Umbilical cord (tissue), 2 donors: Measurements from ENCODE around the gene ARMCX4. TPM values are rescaled to one million over a fixed set of nuclear protein-coding genes. Genes with fewer than 3 reads are reported as not detected.
"Not testable (repeated sequence)": the region's sequence is repeated elsewhere in the genome, so short reads cannot be mapped to it uniquely, and the experiment has no call there.

Source experiments
- DNase-seq: peaks from one replicate; pipeline ENCODE4 v3.0.0-alpha.2; 2015; ENCODE audit warnings: low spot score
- total RNA-seq: library from RNA; depleted of rRNA; stranded (reverse); fragments of >200 nt; gene quantifications from one replicate; pipeline ENCODE4 v1.2.3, GENCODE V29; 2014; ENCODE audit warnings: low replicate concordance; ENCODE audit not compliant: insufficient read depth

Gene ARMCX4
- total RNA-seq = 11.6 TPM

GRCh38 chrX:101485212-101485949 is at the start of gene ARMCX4:
Gene ARMCX4 (plus strand): TSS chrX:101485456. CDS start chrX:101488590, 3,134 bp downstream.
- peak; percentile 46 for DNase-seq

- peak; percentile 5 for DNase-seq
These were observed 43.2 kb upstream of the ARMCX4 start for GRCh38 chrX:101442085-101442484.

GRCh38 chrX:101449279-101449678 is 36.0 kb upstream of the ARMCX4 start:
- DNase-seq = no peak

GRCh38 chrX:101450085-101450484 is 35.2 kb upstream of the ARMCX4 start:
- DNase-seq = no peak

GRCh38 chrX:101450961-101451360 is 34.3 kb upstream of the ARMCX4 start:
- DNase-seq = no peak

- no peak for DNase-seq
These were observed 33.2 kb upstream of the ARMCX4 start for GRCh38 chrX:101452056-101452455.

- DNase-seq = no peak
These were observed 24.6 kb upstream of the ARMCX4 start for GRCh38 chrX:101460669-101461068.

- DNase-seq = no peak
These were observed 22.4 kb upstream of the ARMCX4 start for GRCh38 chrX:101462892-101463291.

GRCh38 chrX:101478366-101478765 is 6.9 kb upstream of the ARMCX4 start:
- no peak for DNase-seq

- no peak for DNase-seq
These were observed 3.0 kb upstream of the ARMCX4 start for GRCh38 chrX:101482296-101482695.

- DNase-seq = no peak
These were observed 1.6 kb upstream of the ARMCX4 start for GRCh38 chrX:101483705-101484104.

- no peak for DNase-seq
These were observed 1.1 kb upstream of the ARMCX4 start for GRCh38 chrX:101484135-101484534.

- no peak for DNase-seq
These were observed 3.5 kb downstream of the ARMCX4 start for GRCh38 chrX:101488796-101489195.

GRCh38 chrX:101491943-101492342 is 6.7 kb downstream of the ARMCX4 start:
- no peak for DNase-seq

- no peak for DNase-seq
These were observed 8.0 kb downstream of the ARMCX4 start for GRCh38 chrX:101493225-101493624.

GRCh38 chrX:101502929-101503328 is 17.7 kb downstream of the ARMCX4 start:
- not testable (repeated sequence) for DNase-seq

GRCh38 chrX:101507372-101507771 is 22.1 kb downstream of the ARMCX4 start:
- no peak for DNase-seq

- DNase-seq = no peak
These were observed 22.7 kb downstream of the ARMCX4 start for GRCh38 chrX:101507986-101508385.

GRCh38 chrX:101530944-101531343 is 45.7 kb downstream of the ARMCX4 start:
- no peak for DNase-seq
